Esophagus muscularis mucosa (tissue), 3 donors: ENCODE measurements around the gene MMS22L.
A peak's percentile ranks its signal among the peaks of the same experiment; 100 is the strongest.

ENCODE experiments used
- CTCF ChIP-seq, 3 experiments: fragments of 200-600 bp in 2 of 3; fragments of 450-650 bp in 1 of 3; sonication (generic) in 2 of 3; IDR thresholded peaks; one replicate each; pipeline ENCODE4 v1.5.1; 2017 to 2019; ENCODE audit warnings: antibody characterized with exemption in 3 of 3, mild to moderate bottlenecking in 2 of 3, moderate library complexity in 1 of 3
- POLR2A ChIP-seq: fragments of 450-650 bp; IDR thresholded peaks from one replicate; pipeline ENCODE4 v1.6.1; 2017; ENCODE audit warnings: antibody characterized with exemption, moderate library complexity, mild to moderate bottlenecking, low read depth

- TF ChIP-seq POLR2A = no peak
- TF ChIP-seq CTCF (IDR thresholded peaks at IDR 0.05) = peak; percentile 72 to 83 (median 78)
Measured at GRCh38 chr6:97186416-97186999, 96.5 kb downstream of the MMS22L start.
